Muscle of arm (tissue), 12 donors: ENCODE measurements around the gene MYRF. TPM values are rescaled to one million over a fixed set of nuclear protein-coding genes. Genes with fewer than 3 reads are reported as not detected.

Experiments used
- DNase-seq: peaks from one replicate; pipeline ENCODE4 v3.0.0-alpha.2; 2013
- polyA plus RNA-seq, 12 donors: library from polyadenylated mRNA; unstranded; fragments of 120-200 nt; gene quantifications; one replicate each; pipeline ENCODE4 v1.2.1, GENCODE V29; 2013; ENCODE audit not compliant: insufficient read length in 12 of 12

MYRF gene
- polyA plus RNA-seq, 12 donors, result 0.58 to 7.2 (median 0.91) TPM; not detected in 1

DNA sequence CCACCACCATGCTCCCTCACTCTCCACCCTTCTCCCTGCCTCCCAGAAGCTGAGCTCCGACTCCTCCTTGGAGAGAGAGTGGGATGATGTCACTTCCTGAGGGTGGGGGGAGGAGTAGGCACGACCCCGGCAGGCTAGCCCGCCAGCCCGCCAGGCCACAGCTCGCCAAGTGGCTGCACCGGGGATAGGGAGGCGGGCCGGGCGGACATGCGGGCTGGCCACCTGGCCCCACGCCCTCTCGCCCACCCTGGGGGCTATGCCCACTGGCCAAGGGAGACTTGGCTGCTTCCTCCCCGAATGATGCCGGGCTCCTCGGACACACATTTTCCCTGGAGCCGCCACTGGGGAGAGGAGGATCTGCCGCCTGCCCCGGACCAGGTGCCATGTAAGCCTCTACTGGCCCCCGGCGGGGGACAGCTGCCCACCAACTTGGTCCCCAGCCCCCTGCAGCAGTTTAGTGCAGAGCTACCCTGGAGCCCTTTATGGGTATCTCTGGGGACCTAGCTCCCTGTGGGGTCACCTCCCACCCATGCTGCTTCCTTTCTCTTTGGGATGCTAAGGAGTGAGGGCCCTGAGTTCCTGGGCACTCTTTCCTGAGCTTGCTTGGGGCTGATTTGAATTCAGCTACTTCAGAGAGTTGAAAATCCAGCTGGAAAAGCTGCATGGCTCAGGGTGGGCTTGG, 33.7 kb upstream of the MYRF start:
- peak; percentile 73 for DNase-seq

DNA sequence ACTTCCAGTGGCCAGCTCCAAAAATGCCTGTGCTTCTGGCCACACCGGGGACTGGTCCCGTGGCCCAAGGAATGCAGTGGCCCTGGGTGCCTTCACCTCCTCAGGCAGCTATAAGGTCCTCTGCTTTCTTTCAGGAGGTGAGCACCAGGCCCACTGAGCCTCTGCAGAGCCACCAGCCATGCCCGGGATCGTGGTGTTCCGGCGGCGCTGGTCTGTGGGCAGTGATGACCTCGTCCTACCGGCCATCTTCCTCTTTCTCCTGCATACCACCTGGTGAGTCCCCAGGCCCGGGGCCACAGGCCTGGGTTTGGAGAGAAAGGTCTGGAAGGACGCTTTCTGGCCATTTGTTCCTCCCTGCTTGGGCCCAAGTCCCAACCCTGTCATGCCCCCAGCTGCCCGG, 32.5 kb upstream of the MYRF start:
- DNase-seq, result no peak

DNA sequence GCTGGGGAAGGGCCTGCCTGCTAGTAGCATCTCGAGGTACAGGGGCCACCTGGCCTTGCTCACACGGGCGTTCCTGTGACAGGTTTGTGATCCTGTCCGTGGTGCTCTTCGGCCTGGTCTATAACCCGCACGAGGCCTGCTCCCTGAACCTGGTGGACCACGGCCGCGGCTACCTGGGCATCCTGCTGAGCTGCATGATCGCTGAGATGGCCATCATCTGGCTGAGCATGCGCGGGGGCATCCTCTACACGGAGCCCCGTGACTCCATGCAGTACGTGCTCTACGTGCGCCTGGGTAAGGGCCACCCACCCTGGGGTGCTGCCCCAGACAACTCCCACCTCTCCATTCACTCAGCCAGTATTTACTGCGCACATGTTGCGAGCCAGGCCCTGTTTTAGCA, 31.8 kb upstream of the MYRF start:
- no peak for DNase-seq

DNA sequence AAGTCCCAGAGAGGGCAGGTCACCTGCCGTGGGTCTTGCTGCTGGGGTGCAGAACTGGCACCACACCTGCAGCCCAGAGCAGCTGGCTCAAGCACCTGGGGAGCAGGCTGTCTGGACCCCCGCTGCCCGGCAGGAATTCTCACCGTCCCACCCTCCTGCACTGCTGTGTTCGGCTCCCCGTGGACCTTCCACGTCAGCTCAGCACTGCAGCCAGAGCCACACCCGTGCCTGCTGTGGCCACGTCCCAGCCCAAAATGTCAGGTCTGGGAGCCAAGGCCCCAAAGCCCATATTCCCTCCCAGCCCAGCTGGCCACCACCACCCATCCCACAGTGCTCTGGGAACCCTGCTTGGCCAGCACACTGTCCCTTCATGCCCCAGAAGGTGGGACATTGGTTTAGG, 28.0 kb upstream of the MYRF start:
- DNase-seq, result no peak

DNA sequence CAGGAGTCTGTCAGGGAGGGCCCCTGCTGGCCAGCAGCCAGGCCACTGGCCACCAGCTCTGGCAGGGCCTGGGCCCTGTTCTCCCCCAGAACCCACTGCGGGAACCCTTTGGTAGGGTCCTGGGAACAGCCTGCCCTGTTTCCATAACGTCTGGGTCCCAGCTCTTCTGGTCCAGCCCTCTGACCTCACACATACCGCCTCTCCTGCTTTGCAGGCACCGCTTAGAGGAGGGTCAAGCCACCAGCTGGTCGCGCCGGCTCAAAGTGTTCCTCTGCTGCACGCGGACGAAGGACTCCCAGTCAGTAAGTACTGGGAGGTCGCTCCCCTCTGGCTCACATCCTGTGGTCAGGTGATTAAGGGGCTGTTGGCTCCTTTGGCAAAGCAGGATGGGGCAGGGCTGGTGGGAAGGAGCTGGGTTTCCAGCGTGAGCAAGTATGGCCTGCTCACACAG, 26.6 kb upstream of the MYRF start:
- DNase-seq, result no peak

DNA sequence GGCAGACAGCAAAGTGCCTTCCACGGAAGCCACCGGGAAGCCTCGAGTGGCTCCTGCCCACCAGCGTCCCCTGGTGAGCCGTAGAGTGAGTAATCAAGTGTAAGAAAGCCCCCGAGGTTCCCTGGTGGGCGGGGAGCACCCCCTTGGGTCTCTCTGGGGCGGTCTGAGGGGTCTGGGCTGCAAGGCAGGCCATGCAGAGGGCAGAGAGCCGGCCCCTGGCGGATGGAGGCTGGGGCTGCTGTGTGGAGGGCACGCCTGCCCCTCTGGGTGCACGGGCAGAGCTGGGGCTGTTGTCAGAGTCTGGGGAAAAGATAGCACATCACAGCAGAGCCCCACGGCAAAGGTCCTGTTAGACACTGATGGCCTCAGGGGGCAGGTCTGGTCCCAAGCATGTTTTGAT, 25.7 kb upstream of the MYRF start:
- DNase-seq, result no peak

DNA sequence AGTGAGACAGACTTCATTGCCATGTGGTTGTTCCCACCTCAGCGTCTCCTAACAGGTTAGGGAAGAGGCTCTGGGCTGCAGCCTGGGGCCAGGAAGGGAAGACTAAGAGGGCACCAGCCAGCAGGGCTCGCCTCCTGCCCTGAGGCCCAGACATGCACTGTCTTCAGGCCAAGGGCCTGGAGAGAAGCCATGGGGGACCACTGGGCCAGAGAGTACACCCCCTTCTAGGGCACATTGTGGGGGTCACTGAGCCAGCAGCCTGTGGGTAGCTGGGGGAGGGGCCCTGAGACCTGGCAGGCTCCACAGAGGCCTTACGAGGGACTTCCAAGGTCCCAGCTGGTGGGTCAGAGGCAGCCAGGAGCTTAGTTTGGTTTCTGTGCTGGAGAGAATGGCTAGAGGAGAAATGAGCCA, 25.0 kb upstream of the MYRF start:
- no peak for DNase-seq

DNA sequence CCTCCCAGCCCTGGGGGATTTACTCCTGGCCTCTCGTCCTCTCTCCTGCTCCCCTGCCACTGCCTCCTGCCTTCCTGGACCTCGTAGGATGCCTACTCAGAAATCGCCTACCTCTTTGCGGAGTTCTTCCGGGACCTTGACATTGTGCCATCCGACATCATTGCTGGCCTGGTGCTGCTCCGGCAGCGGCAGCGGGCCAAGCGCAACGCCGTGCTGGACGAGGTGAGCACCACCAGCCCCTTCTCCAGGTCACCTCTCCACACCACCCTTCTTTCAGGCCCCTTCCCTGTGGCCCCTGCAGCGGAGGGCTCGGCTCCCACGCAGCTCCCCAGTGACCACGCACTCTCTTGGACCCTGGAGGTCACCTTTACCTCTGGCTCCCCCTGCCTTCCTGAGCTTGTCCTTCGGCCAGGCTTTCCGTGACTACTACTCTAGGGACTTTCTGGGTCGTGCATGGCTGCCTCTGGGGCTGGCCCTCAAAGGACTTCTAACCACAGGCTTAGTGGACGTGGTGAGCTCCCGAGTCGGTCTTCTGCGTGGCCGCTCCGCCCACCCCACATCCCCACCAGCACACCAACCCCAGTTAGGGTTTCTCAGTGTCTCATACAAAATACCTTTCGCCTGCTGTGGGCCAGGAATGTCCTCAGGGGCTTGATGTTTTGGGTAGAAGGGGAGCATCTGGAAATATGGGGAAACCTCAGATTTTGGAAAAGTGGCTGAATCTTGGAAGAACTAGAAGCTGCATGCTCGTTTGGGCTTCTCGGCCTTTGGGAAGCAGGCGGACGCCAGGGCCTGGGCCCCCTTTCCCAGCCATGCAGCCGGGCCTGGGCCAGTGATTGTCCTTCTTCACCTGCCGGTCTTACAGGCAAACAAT, 24.1 kb upstream of the MYRF start:
- no peak for DNase-seq

DNA sequence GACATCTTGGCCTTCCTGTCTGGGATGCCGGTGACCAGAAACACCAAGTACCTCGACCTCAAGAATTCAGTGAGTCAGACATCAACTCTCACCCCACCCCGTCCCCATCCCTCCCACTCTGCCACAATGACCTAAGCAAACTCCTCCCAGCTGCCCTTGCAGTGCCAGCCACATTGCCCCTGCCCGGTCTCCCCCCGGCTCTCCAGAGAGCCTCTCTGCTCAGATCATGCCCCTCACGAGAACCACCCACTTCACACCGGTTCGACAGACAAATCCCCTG, 23.6 kb upstream of the MYRF start:
- no peak for DNase-seq

DNA sequence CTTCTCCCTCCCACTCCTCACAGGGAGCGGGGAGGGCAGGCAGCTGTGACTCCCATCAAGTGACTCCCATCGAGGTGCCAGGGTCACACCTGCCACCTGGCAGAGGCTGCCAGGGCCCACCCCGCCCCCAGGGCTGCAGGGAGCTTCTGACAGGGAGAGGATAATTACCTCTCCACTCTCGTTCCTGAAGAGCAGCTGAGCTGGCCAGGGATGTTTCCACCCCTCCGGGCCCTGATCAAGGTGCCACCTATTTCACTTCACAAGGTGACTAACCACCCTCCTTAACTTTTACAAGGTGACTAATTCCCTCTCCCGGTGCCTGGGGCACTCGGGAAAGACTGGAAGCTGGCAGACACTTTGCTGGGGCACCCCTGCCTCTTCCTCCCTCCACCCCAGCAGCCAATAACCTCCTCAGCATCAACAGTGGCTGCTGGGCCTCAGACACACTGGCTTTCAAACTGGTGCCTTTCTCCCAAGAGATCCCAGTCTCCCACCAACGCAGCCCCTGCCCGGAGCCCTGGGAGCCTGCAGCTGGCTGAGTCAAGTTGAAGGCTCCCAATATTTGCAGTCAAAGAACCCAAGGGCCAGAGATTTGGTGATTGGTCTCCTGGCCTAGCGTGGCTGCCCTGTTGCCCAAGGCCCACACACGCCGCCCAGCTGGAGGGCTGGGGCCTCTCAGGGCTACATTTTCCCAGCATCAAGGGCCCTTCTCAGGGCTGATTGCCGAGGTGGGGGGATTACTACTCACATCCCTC, 22.0 kb upstream of the MYRF start:
- no peak for DNase-seq

DNA sequence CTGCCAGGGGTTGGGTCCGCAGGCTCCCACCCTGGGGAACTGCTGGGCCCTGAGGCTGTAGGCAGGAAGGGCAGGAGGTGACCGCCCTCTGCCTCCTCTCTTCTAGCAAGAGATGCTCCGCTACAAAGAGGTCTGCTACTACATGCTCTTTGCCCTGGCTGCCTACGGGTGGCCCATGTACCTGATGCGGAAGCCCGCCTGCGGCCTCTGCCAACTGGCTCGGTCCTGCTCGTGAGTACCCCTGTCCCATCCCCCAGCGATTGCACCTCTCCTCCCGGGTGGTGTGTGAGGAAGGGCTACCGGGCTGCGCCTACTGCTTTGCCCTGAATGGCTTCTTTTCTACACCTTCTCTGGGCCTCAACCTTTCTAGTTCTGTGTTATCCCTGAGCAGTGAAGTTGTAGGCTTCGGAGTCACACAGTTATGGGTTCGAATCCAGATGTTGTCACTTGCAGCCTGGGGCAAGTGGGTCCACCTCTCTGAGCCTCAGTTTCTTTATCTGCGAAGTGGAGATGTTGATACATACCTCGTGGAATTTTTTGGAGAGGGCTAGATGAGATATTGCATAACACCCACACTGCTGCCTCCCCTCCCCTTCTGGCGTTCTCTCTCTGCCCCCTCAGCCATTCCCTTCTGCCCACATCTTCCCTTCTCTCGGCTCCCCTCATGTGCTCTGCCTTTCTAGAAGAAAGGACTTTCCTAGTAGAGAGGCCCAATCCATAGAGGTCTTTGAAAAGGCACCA, 21.1 kb upstream of the MYRF start:
- no peak for DNase-seq

DNA sequence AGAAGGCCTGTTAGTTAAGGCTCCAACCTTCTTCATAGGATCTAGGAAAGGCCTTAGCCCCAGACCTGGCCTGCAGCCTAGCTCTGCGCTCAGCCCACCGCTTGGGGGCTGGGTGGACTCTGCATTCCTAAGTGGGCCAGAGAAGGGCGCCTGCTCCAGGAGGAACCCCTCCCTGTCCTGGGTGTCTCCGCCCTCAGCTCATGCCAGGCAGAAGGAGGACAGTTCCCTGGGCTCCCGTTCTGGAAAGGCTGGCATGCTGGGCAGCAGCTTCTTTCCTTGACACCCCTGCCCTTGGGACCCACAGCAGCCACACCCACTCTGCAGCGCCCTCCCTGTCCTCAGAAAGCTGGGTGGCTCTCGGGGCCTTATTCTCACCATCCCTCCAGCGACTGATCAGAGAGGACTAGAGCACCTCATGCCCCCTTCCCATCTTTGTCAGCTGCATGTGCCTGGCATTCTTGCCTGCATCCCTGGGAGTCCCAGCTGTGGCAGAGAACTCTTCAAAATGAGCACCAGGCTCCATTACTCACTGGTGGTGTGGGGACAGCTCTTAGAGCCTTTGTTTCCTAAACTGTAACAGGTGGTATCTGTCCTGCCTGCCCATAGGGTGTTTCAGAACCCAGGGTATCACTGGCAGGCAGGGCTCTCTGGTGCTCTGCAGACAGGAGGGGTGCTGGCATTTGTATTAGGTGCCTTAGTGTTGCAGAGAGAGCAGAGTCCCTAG, 20.3 kb upstream of the MYRF start:
- no peak for DNase-seq

DNA sequence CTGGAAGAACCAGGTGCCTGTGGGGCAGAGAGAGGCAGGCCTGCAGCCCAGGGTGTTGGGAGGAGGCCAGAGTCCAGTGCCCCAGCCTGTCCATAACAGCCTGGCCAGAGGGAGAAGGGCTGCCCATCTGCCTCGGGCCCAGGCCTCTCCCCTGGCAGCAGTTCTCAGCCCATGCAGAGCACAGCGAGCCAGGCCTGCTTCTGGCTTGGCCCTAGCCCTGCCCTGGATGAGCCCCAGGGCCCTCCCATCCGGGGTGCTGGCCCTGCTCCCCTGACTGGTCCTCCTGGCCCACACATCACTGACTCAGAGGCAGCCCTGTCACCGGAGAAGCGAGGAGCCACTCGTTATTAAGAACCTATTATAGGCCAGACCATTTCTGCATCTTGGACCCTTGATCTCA, 19.7 kb upstream of the MYRF start:
- no peak for DNase-seq

DNA sequence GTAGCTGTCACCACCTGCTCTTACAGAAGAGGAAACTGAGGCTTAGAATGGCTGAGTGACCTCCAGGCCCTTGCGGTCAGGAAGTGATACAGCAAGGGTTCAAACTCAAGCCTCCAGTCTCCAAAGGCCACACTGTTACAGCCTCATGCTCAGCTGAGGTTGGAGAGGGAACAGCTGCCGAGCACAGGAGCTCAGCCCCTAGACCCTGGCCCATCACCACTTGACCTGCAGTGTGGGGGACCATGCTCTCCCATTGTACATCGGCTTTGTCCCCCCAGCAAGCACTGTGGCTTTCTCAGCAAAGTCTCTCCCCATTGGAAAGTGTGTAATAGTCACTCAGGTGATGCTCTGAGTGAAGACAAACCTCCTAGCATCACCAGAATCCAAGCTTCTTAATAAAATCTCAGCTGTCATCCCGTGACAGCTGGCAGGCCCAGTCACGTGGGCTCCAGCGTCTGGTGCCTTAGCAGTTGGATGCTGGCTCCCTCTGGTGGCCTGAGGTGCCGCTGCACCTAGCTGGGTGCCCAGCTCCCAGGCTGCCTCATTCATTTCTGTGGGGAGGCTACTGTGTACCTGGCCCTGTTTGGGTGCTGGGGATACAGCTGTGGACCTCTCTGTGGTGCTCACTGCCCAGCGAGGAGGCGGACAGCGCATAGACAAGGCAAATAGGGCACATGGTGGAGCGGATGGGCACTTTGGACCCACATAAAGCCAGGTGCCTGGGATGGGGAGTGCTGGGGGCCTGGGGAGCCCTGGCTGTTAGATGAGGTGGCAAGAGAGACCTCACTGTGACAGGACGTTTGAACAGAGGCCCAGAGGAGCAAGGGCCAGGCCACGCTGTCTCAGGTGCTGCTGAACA, 19.1 kb upstream of the MYRF start:
- DNase-seq, result peak; percentile 86

DNA sequence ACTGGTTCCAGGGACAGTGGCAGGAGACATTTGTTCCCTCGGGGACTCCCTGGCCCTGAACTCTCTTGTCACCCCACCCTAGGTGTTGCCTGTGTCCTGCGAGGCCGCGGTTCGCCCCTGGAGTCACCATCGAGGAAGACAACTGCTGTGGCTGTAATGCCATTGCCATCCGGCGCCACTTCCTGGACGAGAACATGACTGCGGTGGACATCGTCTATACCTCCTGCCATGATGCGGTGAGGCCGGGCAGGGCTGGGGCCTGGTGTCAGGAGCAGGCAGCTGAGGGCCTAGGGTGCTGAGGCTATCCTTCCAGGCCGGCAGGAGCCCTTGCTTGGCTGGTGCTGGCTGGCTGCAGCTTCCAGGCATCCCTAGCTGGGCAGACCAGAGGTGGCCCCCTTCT, 17.7 kb upstream of the MYRF start:
- no peak for DNase-seq

DNA sequence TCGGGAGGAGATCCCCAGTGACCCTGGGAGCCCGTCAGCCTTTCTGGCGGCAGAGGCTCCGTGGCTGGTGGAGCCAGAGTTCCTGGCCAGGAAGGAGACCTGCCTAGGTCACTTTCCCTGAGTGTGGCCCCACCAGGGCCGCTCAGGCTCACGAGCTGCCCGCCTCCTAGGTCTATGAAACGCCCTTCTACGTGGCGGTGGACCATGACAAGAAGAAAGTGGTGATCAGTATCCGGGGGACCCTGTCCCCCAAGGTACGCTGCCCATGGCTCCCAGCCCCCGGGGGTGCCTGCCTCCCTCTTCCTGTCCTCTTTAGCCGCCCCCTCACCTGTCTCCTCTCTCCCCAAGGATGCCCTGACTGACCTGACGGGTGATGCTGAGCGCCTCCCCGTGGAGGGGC, 17.0 kb upstream of the MYRF start:
- no peak for DNase-seq

DNA sequence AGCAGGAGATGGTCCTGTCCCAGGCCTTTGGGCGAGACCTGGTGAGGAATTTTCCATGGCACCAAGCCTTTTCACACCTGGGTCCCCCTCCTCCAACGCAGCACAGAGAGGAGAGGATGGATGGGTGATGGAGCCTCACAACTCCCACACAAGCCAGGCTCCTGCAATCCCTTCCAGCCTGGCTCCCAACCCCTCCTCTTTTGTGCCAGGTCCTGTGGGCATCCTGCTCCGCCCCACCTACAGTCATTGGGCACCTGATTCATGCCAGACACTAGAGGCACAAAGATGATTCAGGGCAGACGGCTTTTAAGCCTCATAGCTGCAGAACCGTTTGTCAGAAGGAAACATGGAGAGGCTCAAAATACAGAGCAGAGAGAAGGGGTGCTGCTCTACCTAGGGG, 16.1 kb upstream of the MYRF start:
- DNase-seq, result no peak

DNA sequence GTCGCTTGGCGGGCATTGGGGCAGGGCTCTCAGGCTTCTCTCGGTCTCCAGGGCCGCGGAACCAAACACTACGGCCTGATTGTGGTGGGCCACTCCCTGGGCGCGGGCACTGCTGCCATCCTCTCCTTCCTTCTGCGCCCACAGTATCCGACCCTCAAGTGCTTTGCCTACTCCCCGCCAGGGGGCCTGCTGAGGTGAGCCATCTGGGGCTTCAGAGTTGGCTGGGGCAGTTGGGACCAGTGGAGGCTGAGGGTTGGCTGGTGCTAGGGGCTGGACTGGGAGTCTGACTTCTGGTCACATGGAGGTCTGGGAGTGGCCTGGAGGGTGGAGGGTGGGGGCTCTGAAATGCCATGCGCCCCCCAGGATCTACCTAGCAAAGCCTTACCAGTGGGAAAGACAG, 15.3 kb upstream of the MYRF start:
- DNase-seq, result no peak

DNA sequence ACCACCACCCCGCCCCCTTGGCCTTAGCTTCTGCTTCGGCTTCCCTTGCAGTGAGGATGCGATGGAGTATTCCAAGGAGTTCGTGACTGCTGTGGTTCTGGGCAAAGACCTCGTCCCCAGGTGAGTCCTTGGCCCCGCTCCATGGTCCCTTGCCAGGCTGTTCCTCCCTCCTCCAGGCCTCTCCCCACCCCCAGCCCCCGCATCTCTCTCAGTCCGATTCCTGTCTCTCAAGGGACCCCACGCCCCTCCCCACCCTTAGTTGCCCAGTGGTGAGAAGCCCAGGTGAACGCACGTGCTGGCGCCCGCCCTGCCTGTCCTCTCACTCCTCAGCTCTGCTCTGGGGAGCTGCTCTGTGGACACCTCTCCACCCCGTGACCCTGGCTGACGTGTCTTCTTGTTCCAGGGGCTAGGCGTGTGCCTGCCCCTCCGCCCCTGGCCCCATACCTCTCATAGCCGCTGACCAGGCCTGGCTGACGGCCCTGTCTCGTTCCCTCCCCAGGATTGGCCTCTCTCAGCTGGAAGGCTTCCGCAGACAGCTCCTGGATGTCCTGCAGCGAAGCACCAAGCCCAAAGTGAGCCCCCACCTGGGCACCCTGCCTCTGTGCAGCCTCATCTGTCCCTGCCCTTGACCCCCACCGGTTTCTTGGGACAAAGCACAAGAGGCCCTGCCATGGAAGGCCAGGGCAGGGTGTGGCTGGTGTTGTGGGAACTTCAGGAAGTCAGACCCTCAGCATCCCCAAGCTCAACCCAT, 14.6 kb upstream of the MYRF start:
- DNase-seq, result no peak

DNA sequence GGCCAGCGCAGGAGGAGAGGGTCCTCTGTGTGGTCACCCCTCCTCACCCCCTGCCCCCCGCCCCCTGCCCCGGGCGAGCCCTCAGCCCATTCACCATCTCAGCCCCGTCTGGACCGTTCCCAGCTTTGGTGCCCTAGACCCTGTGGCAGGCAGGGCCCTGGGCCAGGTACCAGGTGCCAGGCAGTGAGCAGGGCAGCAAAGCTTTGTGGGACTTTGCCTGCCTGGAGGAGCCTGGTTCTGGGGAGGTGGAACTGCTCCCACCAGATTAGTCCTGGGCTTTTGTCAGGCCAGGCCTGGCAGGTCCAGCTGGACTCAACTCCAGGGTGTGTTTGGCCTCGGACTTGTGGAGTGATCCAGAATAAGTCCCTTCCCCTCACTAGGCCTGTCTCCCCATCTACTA, 13.7 kb upstream of the MYRF start:
- DNase-seq, result no peak
